Stomach (tissue), 9 donors: ENCODE results near the gene SLC8B1. TPM values are rescaled to one million over a fixed set of nuclear protein-coding genes. Genes with fewer than 3 reads are reported as not detected.

Experiments used
- DNase-seq, 2 donors: peaks; one replicate each; pipeline versions ENCODE4 v3.0.0 to v3.0.0-alpha.2; 2013 to 2019
- H3K27ac ChIP-seq, 5 donors: fragments of 200-600 bp in 4 of 5; sonication (generic) in 4 of 5; one replicate each; pipeline ENCODE4 v1.5.1; 2013 to 2019; ENCODE audit warnings: mild to moderate bottlenecking in 1 of 5, moderate library complexity in 1 of 5
- H3K27me3 ChIP-seq, 3 donors: fragments of 200-600 bp; sonication (generic); one replicate each; pipeline ENCODE4 v1.5.1; 2017 to 2019; ENCODE audit warnings: mixed run types in 1 of 3
- H3K36me3 ChIP-seq, 4 donors: fragments of 200-600 bp; sonication (generic); 1 replicate in 3 of 4; 2 replicates in 1 of 4; pipeline ENCODE4 v1.5.1; 2016 to 2019
- H3K4me1 ChIP-seq, 4 donors: fragments of 200-600 bp; sonication (generic); one replicate each; pipeline ENCODE4 v1.5.1; 2016 to 2019
- H3K4me3 ChIP-seq, 4 donors: fragments of 200-600 bp; sonication (generic) in 3 of 4; one replicate each; pipeline ENCODE4 v1.5.1; 2016 to 2019; ENCODE audit warnings: mild to moderate bottlenecking in 1 of 4
- H3K9me3 ChIP-seq, 4 donors: fragments of 200-600 bp; sonication (generic); one replicate each; pipeline ENCODE4 v1.5.1; 2016 to 2019
- CTCF ChIP-seq, 7 experiments: fragments of 450-650 bp in 4 of 7; fragments of 200-600 bp in 3 of 7; sonication (generic) in 3 of 7; IDR thresholded peaks; one replicate each; pipeline ENCODE4 v1.5.1; 2016 to 2019; ENCODE audit warnings: antibody characterized with exemption in 7 of 7, control low read depth in 2 of 7, mild to moderate bottlenecking in 1 of 7
- EP300 ChIP-seq: sonication (generic); formaldehyde crosslinking; IDR thresholded peaks from one replicate; pipeline ENCODE4 v1.6.1; 2017; ENCODE audit warnings: antibody characterized with exemption
- POLR2A ChIP-seq, 4 donors: fragments of 450-650 bp; IDR thresholded peaks; one replicate each; pipeline ENCODE4 v1.6.1; 2016; ENCODE audit warnings: antibody characterized with exemption in 4 of 4, control low read depth in 2 of 4, mild to moderate bottlenecking in 1 of 4, moderate library complexity in 1 of 4
- POLR2AphosphoS5 ChIP-seq, 3 donors: sonication (generic); formaldehyde crosslinking; IDR thresholded peaks; one replicate each; pipeline ENCODE4 v1.6.1; 2016; ENCODE audit warnings: antibody characterized with exemption in 3 of 3
- WGBS, 5 donors: extraction: QIAGEN DNeasy Blood & Tissue Kit in 3 of 5; methylation state at CpG; one replicate each; pipeline versions ENCODE4 v1.1.5 to v1.1.7; 2013 to 2018; 5-methylcytosine and 5-hydroxymethylcytosine counted together
- intact Hi-C: fragments of 100-400 bp; cut with DNase I; formaldehyde crosslinking; loops from one replicate; pipeline ENCODE4 v1.15.1; 2023; ENCODE audit warnings: low total_unique reads
- polyA plus RNA-seq, 3 donors: library from polyadenylated mRNA; stranded (reverse); fragments of 200-250 nt; gene quantifications; one replicate each; pipeline ENCODE4 v1.2.3, GENCODE V29; 2013
- total RNA-seq, 5 donors: library from RNA; depleted of rRNA; stranded (reverse); fragments of >200 nt; gene quantifications; one replicate each; pipeline versions ENCODE4 v1.1.0 to v1.2.3, GENCODE V29; 2014 to 2016
- donor health status: healthy with polysubstance abuse.
- donor health status: Bipolar disorder and iron deficiency.
- donor health status: healthy.

The SLC8B1 gene
- total and polyA plus RNA-seq, 8 donors: 9.0 to 167 (median 18.6) TPM

GRCh38 chr12:113277511-113277910, 57.4 kb downstream of the SLC8B1 start:
- no peak overlapping the region for H3K4me3 ChIP-seq
- H3K36me3 ChIP-seq: peaks cover 35 to 93% (median 84%) of the 10 kb centered on the region in 4 donors
- H3K27me3 ChIP-seq: no peaks in the 10 kb centered on the region
- intact Hi-C loops: no loop called here
- TF ChIP-seq POLR2AphosphoS5 (IDR thresholded peaks at IDR 0.05) (no peak), EP300 (no peak), CTCF (IDR thresholded peaks at IDR 0.05) (no peak), POLR2A (IDR thresholded peaks at IDR 0.05) (no peak)
- no peak for DNase-seq
- H3K4me1 ChIP-seq: peaks cover under 1 to 12% (median 6%) of the 10 kb centered on the region in 4 donors
- 84 to 97% (median 93%) methylated on average over 5 of the region's 5 CpGs; no CpG with 5 or more reads in 1 of the 5 donors for WGBS, 5 donors
- no peak overlapping the region for H3K27ac ChIP-seq
- H3K9me3 ChIP-seq: no peaks in the 10 kb centered on the region

GRCh38 chr12:113276946-113277500, 57.9 kb downstream of the SLC8B1 start:
- TF ChIP-seq CTCF (IDR thresholded peaks at IDR 0.05): no peak
- TF ChIP-seq POLR2AphosphoS5 (IDR thresholded peaks at IDR 0.05): no peak
- no peak for TF ChIP-seq POLR2A (IDR thresholded peaks at IDR 0.05)
- no peak for TF ChIP-seq EP300
- no peak for DNase-seq
- H3K27ac ChIP-seq: no peak overlapping the region
- intact Hi-C loops: no loop called here
- WGBS, 5 donors: 94 to 97% (median 96%) methylated on average over 7 to 10 of the region's 10 CpGs
- no peak overlapping the region for H3K4me3 ChIP-seq
- H3K4me1 ChIP-seq: peaks cover 4 to 17% (median 8%) of the 10 kb centered on the region in 4 donors
- peaks cover 35 to 95% (median 89%) of the 10 kb centered on the region in 4 donors for H3K36me3 ChIP-seq
- H3K9me3 ChIP-seq: no peaks in the 10 kb centered on the region
- no peaks in the 10 kb centered on the region for H3K27me3 ChIP-seq

GRCh38 chr12:113276306-113276705, 58.6 kb downstream of the SLC8B1 start:
- intact Hi-C loops: no loop called here
- H3K4me3 ChIP-seq: no peak overlapping the region
- TF ChIP-seq POLR2AphosphoS5 (IDR thresholded peaks at IDR 0.05) (no peak), POLR2A (IDR thresholded peaks at IDR 0.05) (no peak), CTCF (IDR thresholded peaks at IDR 0.05) (no peak), EP300 (no peak)
- H3K4me1 ChIP-seq: peaks cover 4 to 24% (median 11%) of the 10 kb centered on the region in 4 donors
- WGBS, 5 donors: 77 to 83% (median 81%) methylated on average over 8 of the region's 8 CpGs
- no peak for DNase-seq
- H3K9me3 ChIP-seq: no peaks in the 10 kb centered on the region
- H3K36me3 ChIP-seq: peaks cover 34 to 96% (median 93%) of the 10 kb centered on the region in 4 donors
- no peaks in the 10 kb centered on the region for H3K27me3 ChIP-seq
- H3K27ac ChIP-seq: no peak overlapping the region

- no peak overlapping the region for H3K27ac ChIP-seq
- intact Hi-C loops: no loop called here
- DNase-seq: no peak
- no peak overlapping the region for H3K4me3 ChIP-seq
- TF ChIP-seq POLR2A (IDR thresholded peaks at IDR 0.05) (no peak), POLR2AphosphoS5 (IDR thresholded peaks at IDR 0.05) (no peak)
- H3K4me1 ChIP-seq: peaks cover 6 to 29% (median 15%) of the 10 kb centered on the region in 4 donors
- 91 to 96% (median 95%) methylated on average over 8 of the region's 8 CpGs for WGBS, 5 donors
- peaks cover 32 to 96% (median 92%) of the 10 kb centered on the region in 4 donors for H3K36me3 ChIP-seq
- H3K27me3 ChIP-seq: no peaks in the 10 kb centered on the region
- H3K9me3 ChIP-seq: no peaks in the 10 kb centered on the region
Measured at GRCh38 chr12:113274848-113275247, 60.1 kb downstream of the SLC8B1 start.

- H3K4me3 ChIP-seq: no peak overlapping the region
- peaks cover 6 to 29% (median 15%) of the 10 kb centered on the region in 4 donors for H3K4me1 ChIP-seq
- intact Hi-C loops: no loop called here
- WGBS, 5 donors: 85 to 95% (median 91%) methylated on average over 6 to 13 of the region's 13 CpGs
- H3K36me3 ChIP-seq: peaks cover 41 to 99% (median 95%) of the 10 kb centered on the region in 4 donors
- H3K9me3 ChIP-seq: no peaks in the 10 kb centered on the region
- DNase-seq: no peak
- TF ChIP-seq CTCF (IDR thresholded peaks at IDR 0.05) (no peak), POLR2A (IDR thresholded peaks at IDR 0.05) (no peak), EP300 (no peak), POLR2AphosphoS5 (IDR thresholded peaks at IDR 0.05) (no peak)
- H3K27ac ChIP-seq: peak overlapping the region in 3 of 5 donors; percentile 54 to 83 (median 79)
- no peaks in the 10 kb centered on the region for H3K27me3 ChIP-seq
Measured at GRCh38 chr12:113273053-113273725, 61.7 kb downstream of the SLC8B1 start.
